ENCODE measurements around the gene CFAP99.

Gene CFAP99

DNA sequence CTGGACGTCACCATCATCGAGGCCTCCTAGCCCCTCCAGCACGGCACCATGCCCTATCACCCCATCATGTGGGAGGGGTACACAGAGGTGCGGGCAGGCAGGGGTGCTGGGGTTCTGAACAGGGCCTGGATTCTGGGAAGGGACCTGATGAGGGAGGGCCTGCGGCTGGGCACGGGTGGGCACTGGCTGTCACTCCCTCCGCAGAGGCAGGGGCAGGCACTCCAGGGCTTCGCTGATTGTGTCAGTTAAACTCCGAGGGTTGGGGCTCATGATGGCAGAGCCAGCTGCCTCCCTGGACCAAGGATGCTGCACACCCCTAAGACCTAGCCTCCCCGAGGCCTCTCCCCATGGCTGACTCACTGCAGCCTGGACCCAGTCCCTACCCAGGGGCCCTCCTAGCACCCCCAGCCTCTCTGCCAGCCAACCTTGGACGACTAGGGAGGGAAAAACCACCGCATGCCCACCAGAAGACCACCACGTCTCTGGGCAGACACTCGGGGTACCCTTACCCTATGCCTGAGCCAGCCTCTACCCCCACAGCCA lies 46.2 kb upstream of the CFAP99 start:
- H4K20me1 ChIP-seq (ENCODE audit: insufficient read depth, low read length, poor library complexity, severe bottlenecking): no peaks in the 10 kb centered on the region
- no peak overlapping the region for H3K9ac ChIP-seq (ENCODE audit: low read depth, low read length, poor library complexity, severe bottlenecking)
- H3K4me1 ChIP-seq (ENCODE audit: insufficient read depth, low read length, poor library complexity, severe bottlenecking): no peaks in the 10 kb centered on the region
- H3K27me3 ChIP-seq (ENCODE audit: insufficient read depth, low read length, poor library complexity, severe bottlenecking): no peaks in the 10 kb centered on the region
- no peak overlapping the region for H3K4me2 ChIP-seq (ENCODE audit: low read depth, low read length, poor library complexity, severe bottlenecking)
- H3K79me2 ChIP-seq (ENCODE audit: insufficient read depth, low read length): no peaks in the 10 kb centered on the region
- H3K9me3 ChIP-seq (ENCODE audit: insufficient read depth, low read depth, low read length): peaks cover 4% of the 10 kb centered on the region; the same call in 1 of the 2 replicates
- H3K36me3 ChIP-seq (ENCODE audit: insufficient read depth, low read length): no peaks in the 10 kb centered on the region
- H3K9me2 ChIP-seq (replicated peaks; ENCODE audit: low read depth, low read length): no peaks in the 10 kb centered on the region
- H2AFZ ChIP-seq (ENCODE audit: low read length): no peak overlapping the region
- H3F3A ChIP-seq (ENCODE audit: low read depth): no peaks in the 10 kb centered on the region
- no peak overlapping the region for H3K4me3 ChIP-seq (ENCODE audit: low read length, poor library complexity, severe bottlenecking)
- no peak for TF ChIP-seq EZH2phosphoT487 (IDR thresholded peaks at IDR 0.05; ENCODE audit: borderline replicate concordance)
- TF ChIP-seq, protein P1, sequence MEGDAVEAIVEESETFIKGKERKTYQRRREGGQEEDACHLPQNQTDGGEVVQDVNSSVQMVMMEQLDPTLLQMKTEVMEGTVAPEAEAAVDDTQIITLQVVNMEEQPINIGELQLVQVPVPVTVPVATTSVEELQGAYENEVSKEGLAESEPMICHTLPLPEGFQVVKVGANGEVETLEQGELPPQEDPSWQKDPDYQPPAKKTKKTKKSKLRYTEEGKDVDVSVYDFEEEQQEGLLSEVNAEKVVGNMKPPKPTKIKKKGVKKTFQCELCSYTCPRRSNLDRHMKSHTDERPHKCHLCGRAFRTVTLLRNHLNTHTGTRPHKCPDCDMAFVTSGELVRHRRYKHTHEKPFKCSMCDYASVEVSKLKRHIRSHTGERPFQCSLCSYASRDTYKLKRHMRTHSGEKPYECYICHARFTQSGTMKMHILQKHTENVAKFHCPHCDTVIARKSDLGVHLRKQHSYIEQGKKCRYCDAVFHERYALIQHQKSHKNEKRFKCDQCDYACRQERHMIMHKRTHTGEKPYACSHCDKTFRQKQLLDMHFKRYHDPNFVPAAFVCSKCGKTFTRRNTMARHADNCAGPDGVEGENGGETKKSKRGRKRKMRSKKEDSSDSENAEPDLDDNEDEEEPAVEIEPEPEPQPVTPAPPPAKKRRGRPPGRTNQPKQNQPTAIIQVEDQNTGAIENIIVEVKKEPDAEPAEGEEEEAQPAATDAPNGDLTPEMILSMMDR (conservative IDR thresholded peaks at IDR 0.05; ENCODE audit: low read length): no peak

DNA sequence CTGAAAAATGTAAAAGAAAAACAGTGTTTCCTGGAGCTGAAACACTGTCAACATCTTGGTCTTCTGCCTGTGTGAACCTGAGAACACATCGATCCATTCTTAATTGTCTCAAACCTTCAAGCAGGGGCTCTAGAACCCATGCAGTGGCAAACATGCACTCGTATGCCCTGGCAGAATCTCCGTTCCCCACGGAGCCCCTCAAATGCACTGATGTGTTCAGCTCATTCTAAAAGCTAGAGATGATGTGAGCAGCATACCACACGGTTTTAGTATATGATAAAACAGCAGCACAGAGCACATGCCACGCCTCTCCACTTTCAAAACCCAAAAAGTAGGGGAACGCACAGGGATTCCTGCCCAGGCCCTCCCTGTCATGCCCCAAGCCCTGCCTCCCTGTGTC lies 45.2 kb upstream of the CFAP99 start:
- no peak overlapping the region for H3K4me3 ChIP-seq (ENCODE audit: low read length, poor library complexity, severe bottlenecking)

DNA sequence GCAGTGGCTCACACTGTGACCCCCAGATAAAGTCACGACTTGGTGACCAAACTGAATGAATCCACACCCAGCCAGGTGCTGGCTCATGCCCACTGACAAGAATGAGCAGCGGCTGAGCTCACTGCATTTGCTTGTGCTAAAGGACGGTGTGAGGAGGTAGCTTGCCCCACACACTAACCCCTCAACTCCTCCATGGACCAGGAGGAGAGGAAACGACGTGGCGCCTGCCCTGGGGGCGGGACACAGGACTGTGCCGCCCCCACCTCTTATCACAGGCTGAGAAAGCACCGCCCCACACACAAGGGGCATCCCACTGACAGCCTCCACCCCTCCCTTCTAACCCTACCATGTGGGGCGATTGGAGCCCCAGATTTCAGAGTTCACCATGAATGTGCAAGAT lies 43.3 kb upstream of the CFAP99 start:
- Histone ChIP-seq H2AFZ (ENCODE audit: low read length) (no peak overlapping the region), H3K79me2 (ENCODE audit: insufficient read depth, low read length) (no peaks in the 10 kb centered on the region), H3K4me3 (ENCODE audit: low read length, poor library complexity, severe bottlenecking) (no peak overlapping the region), H3K9ac (ENCODE audit: low read depth, low read length, poor library complexity, severe bottlenecking) (no peak overlapping the region), H3K9me3 (ENCODE audit: insufficient read depth, low read depth, low read length) (no peaks in the 10 kb centered on the region), H3K27me3 (ENCODE audit: insufficient read depth, low read length, poor library complexity, severe bottlenecking) (no peaks in the 10 kb centered on the region), H3K4me1 (ENCODE audit: insufficient read depth, low read length, poor library complexity, severe bottlenecking) (no peaks in the 10 kb centered on the region), H3F3A (ENCODE audit: low read depth) (no peaks in the 10 kb centered on the region), H3K36me3 (ENCODE audit: insufficient read depth, low read length) (no peaks in the 10 kb centered on the region), H3K9me2 (replicated peaks; ENCODE audit: low read depth, low read length) (no peaks in the 10 kb centered on the region), H3K4me2 (ENCODE audit: low read depth, low read length, poor library complexity, severe bottlenecking) (no peak overlapping the region), H4K20me1 (ENCODE audit: insufficient read depth, low read length, poor library complexity, severe bottlenecking) (no peaks in the 10 kb centered on the region)
- TF ChIP-seq, protein P1 (conservative IDR thresholded peaks at IDR 0.05; ENCODE audit: low read length): no peak
- no peak for TF ChIP-seq EZH2phosphoT487 (IDR thresholded peaks at IDR 0.05; ENCODE audit: borderline replicate concordance)

More for the DNA sequence above, 45.2 kb upstream of the CFAP99 start:
- H3K27me3 ChIP-seq (ENCODE audit: insufficient read depth, low read length, poor library complexity, severe bottlenecking): no peaks in the 10 kb centered on the region
- H3K9me2 ChIP-seq (replicated peaks; ENCODE audit: low read depth, low read length): no peaks in the 10 kb centered on the region
- H3K9me3 ChIP-seq (ENCODE audit: insufficient read depth, low read depth, low read length): peaks cover 4% of the 10 kb centered on the region; the same call in 1 of the 2 replicates
- no peaks in the 10 kb centered on the region for H3F3A ChIP-seq (ENCODE audit: low read depth)
- H3K36me3 ChIP-seq (ENCODE audit: insufficient read depth, low read length): no peaks in the 10 kb centered on the region
- H3K79me2 ChIP-seq (ENCODE audit: insufficient read depth, low read length): no peaks in the 10 kb centered on the region
- H3K4me1 ChIP-seq (ENCODE audit: insufficient read depth, low read length, poor library complexity, severe bottlenecking): no peaks in the 10 kb centered on the region
- no peak overlapping the region for H3K4me2 ChIP-seq (ENCODE audit: low read depth, low read length, poor library complexity, severe bottlenecking)
- no peak overlapping the region for H2AFZ ChIP-seq (ENCODE audit: low read length)
- no peaks in the 10 kb centered on the region for H4K20me1 ChIP-seq (ENCODE audit: insufficient read depth, low read length, poor library complexity, severe bottlenecking)
- no peak overlapping the region for H3K9ac ChIP-seq (ENCODE audit: low read depth, low read length, poor library complexity, severe bottlenecking)
- TF ChIP-seq, protein P1 (conservative IDR thresholded peaks at IDR 0.05; ENCODE audit: low read length): no peak
- no peak for TF ChIP-seq EZH2phosphoT487 (IDR thresholded peaks at IDR 0.05; ENCODE audit: borderline replicate concordance)
